GM19043 (cell line): ENCODE results near the gene CLCN1.

ENCODE experiments used
- ATAC-seq: cut with Tn5 transposase; IDR thresholded peaks from one replicate; pipeline ENCODE4 v1.9.1; 2021; ENCODE audit warnings: low read depth; ENCODE audit not compliant: unreplicated experiment

The CLCN1 gene

DNA sequence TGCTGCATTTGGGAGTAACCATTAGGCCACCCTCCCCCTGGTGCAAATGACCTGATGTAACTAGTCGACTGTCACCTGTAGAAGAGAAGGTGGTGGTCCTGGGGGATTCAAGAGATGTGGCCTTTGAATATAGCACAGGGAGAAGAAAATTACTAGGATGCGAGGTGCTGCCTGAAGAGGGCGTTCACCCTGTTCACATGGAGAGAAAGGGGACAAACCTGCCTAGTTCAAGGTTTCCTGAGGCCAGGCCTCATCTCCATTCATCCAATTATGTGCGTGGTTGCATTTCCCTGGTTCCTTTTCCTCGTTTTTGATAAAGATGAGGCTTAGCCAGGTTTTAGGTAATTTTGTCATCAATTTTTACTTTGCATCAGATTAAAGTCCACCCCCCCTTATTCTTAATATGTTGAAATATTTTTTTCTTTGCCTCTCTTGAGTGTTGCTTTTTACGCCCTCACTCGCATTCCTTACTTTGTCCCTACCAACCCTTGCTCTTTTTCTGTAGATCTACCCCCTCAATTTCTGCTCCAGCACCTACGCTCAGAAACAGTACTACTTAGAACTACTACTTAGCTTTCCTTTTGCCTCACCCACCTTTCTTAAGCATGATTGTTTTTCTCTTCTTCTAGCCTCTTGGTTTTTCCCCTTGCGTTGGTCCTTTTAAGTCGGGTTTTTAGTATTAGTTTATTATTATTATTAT lies 13.7 kb downstream of the CLCN1 start:
- ATAC-seq: no peak

DNA sequence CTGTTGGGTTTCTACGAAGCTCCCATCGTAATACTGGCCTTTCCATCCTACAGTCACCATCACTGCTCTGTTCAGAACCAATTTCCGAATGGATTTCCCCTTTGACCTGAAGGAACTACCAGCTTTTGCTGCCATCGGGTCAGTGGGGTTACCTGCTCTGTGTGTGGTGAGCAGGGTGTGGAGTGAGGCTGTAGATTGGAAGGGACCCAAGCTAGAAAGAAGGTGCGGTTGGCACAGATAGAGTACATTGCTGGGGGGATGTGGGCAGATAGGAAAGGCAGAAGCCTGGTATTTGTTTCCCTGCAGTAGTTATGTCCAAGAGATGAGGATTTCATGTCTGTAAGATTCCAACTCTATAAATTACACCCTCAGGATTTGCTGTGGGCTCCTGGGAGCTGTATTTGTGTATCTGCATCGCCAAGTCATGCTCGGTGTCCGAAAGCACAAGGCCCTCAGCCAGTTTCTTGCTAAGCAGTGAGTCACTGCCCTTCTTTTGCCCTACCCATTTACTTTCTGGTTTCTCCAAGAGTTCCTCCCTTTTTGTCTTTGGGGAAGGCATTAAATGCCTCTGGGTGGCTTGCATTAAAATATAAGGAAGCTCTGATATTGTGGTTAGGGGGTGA lies 15.4 kb downstream of the CLCN1 start:
- no peak for ATAC-seq

GRCh38 chr7:143334244-143334643 lies 18.3 kb downstream of the CLCN1 start:
- ATAC-seq: no peak

- ATAC-seq: no peak
These were observed 21.3 kb downstream of the CLCN1 start for GRCh38 chr7:143337216-143337615.

GRCh38 chr7:143341842-143342241 lies 25.9 kb downstream of the CLCN1 start:
- ATAC-seq: no peak

- no peak for ATAC-seq
These were observed 27.7 kb downstream of the CLCN1 start for GRCh38 chr7:143343596-143343995.

DNA sequence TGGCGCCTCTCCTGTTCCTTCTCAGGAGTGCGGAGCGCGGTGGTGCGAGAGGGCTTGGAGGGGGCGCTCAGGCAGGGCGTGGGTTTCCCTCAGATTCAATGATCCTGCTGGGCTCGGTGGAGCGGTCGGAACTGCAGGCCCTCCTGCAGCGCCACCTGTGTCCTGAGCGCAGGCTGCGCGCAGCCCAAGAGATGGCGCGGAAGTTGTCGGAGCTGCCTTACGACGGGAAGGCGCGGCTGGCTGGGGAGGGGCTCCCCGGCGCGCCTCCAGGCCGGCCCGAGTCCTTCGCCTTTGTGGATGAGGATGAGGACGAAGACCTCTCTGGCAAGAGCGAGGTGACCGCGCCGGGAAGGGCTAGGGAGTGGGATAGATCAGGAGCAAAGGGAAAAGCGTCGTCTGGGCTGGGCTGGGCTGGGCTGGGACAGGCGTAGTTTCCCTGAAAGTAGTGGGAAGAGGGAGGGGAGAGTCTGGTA lies 29.6 kb downstream of the CLCN1 start:
- peak; percentile 81 for ATAC-seq

- ATAC-seq: no peak
These were observed 30.1 kb downstream of the CLCN1 start for GRCh38 chr7:143346018-143346417.

- no peak for ATAC-seq
These were observed 32.0 kb downstream of the CLCN1 start for GRCh38 chr7:143347950-143348349.

GRCh38 chr7:143351060-143351459 lies 35.1 kb downstream of the CLCN1 start:
- no peak for ATAC-seq

DNA sequence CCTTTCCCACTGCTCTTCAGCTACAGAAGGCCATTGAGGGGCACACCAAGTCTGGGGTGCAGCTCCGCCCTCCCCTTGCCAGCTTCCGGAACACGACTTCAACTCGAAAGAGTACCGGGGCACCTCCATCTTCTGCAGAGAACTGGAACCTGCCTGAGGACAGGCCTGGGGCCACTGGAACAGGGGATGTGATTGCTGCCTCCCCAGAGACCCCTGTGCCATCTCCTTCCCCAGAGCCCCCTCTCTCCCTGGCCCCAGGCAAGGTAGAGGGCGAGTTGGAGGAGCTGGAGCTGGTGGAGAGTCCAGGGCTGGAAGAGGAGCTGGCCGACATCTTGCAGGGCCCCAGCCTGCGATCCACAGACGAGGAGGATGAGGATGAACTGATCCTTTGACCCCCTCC lies 35.7 kb downstream of the CLCN1 start:
- no peak for ATAC-seq

DNA sequence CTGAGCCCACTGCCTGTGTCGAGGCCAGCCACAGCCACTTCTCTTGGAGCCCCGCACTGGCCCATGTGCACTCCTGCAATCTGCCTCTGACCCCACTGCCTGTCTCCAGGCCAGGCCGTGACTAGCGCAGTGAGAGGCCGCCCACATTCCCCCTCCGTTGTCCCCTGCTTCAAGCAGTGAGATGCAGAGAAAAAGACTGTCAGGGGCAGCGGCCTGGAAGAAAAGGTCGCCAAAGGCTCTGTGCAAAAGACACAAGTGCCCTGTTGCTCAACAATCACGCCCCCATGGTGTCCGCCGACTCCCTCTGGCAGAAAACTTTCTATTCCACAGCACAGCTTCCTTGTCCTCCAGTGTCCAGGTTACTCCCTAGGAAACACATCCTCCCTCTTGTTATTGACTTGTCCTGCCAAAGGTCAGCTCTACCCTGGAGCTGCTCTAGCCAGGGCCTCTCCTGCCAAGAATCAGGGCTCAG lies 36.7 kb downstream of the CLCN1 start:
- no peak for ATAC-seq

- no peak for ATAC-seq
These were observed 38.5 kb downstream of the CLCN1 start for GRCh38 chr7:143354376-143354775.

GRCh38 chr7:143354965-143355364 lies 39.1 kb downstream of the CLCN1 start:
- ATAC-seq: no peak

GRCh38 chr7:143355450-143356385 lies 39.8 kb downstream of the CLCN1 start:
- no peak for ATAC-seq

- ATAC-seq: no peak
These were observed 40.6 kb downstream of the CLCN1 start for GRCh38 chr7:143356414-143357050.

DNA sequence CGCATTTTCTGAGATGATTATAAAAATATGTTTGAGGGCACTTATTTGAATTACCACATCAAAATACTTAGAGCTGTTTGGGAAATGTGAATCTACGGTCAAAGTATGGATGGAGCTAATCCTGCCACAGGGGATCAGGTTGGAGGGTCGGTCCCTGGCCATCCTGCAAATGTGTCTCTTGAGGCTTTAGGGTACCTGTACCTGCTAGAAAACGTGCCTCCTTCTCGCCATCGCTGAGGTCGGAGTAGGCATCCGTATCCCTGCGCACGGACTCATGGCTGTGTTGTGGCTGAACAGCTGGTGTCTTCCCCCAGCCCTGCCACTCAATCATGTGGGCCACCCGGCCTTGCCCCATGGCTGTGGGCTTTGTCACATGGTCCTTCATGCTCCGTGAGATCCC lies 42.7 kb downstream of the CLCN1 start:
- no peak for ATAC-seq

GRCh38 chr7:143359771-143360353 lies 44.0 kb downstream of the CLCN1 start:
- ATAC-seq: no peak

DNA sequence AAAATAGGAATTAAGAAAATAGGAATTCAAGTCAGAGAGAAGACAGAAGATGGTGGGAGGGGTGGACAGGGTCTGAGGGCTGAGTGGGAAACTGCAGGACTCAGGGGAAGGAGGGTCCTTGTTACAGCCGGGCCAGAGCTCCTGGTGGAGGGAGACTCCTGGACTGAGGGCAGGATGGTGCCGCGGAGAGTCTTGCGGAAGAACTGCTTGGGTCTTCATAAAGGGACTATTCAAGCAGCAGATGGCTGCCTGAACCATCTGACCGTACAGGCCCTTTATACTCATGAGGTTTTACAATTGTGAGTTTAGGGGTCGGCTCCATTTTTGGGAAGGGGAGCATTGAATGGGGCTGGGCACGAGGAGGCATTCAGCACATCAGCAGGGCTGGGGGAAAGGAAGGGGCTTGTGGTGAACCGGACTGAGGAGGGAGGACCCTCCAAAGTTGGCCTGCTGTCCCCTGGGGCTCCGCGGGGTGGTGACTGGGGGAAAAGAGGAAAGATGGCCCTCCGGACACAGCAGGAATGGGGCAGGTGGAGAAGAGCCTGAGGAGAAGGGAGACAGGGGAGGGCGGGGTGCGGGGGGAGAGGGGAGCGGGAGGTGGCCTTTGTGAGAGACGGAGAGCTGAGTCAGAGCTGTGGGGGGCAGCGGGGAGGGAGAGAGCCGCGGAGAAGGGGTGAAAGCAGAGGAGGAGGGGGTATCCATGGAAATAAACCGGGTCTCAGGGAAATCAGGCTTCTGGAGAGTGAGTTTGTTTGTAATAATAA lies 45.1 kb downstream of the CLCN1 start:
- no peak for ATAC-seq
